ENCODE data around the gene MAP3K4.

GRCh38 chr6:160963651-160964050, 27.9 kb upstream of the MAP3K4 start:
- TF ChIP-seq POLR2A (IDR thresholded peaks at IDR 0.05): no peak
- no peak for TF ChIP-seq CTCF (IDR thresholded peaks at IDR 0.05)
- TF ChIP-seq EP300 (IDR thresholded peaks at IDR 0.05): no peak
- TF ChIP-seq POLR2AphosphoS5 (IDR thresholded peaks at IDR 0.05): no peak

All from stomach (tissue), 4 donors.